Limb (tissue), 2 donors: ENCODE data around the gene IRGQ.
"Not testable (repeated sequence)": the region's sequence is repeated elsewhere in the genome, so short reads cannot be mapped to it uniquely, and the experiment has no call there.

ENCODE experiments used
- DNase-seq, 2 donors: peaks; one replicate each; pipeline ENCODE4 v3.0.0-alpha.2; 2016; ENCODE audit errors: extremely low spot score in 2 of 2

Gene IRGQ

DNA sequence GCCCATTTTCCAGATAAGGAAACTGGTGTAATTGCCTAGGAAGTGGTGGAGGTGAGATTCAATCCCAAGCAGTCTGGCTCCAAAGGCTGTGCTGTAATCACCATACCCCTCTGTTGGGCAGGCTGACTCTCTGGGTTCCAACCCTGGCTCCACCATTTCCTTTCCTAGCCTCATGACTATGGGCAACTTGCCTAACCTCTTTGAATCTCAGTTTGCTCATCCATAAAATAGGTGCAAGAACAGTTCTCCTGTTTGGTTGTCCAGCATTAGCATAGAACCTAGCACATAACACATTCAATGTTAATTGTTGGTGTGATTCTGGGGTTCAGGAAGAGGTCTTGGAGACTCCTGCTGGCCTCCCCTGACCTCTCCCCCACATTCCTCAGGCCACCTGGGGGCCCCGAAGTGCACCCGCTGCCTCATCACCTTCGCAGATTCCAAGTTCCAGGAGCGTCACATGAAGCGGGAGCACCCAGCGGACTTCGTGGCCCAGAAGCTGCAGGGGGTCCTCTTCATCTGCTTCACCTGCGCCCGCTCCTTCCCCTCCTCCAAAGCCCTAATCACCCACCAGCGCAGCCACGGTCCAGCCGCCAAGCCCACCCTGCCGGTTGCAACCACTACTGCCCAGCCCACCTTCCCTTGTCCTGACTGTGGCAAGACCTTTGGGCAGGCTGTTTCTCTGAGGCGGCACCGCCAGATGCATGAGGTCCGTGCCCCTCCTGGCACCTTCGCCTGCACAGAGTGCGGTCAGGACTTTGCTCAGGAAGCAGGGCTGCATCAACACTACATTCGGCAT is 2.7 kb upstream of the IRGQ start:
- no peak for DNase-seq

DNA sequence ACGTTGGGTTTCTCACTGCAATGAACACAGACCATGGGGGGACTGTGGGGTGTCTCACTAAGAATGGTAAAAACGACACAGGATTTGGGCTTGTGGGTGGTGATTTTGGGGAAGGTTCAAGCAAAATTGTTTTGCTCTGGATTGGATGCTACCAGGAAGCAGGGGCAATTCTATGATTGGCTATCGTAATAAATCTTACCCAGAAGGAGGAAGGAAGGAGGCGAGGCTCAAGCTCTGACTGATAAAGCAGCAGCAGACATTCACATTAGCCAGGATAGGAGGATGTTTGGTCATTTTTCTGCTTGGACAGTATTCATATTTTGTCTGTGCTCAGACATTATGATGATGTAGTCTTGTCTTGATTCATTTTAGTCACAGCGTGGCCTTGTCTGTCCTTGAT is 1.9 kb upstream of the IRGQ start:
- DNase-seq: no peak

DNA sequence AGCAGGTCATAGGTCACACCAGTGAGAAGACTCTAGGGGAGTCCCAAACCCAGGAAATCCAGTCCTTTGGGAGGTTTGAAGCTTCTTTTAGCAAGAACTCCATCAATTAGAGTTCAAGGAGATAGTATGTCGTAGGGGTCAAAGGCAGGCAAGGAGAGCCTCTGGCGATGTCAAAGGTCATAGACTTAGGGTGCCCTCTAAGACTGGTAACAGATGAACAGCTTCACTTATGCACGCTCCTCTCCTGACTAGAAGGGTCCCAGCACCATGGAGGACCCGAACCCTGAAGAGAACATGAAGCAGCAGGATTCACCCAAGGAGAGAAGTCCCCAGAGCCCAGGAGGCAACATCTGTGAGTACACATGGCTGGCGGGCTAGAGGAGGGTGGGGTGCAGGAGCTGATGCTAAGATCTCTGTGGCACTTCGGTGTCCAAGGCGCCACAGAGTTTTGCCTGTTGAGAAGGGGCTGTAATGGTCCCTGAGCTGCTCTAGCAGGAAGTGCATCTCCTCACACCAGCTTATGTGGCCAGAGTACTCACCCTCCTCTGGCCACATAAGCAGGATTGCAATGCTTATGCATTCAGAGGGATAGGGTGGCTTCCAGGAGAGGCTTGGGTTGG is 1.0 kb upstream of the IRGQ start:
- DNase-seq: no peak

DNA sequence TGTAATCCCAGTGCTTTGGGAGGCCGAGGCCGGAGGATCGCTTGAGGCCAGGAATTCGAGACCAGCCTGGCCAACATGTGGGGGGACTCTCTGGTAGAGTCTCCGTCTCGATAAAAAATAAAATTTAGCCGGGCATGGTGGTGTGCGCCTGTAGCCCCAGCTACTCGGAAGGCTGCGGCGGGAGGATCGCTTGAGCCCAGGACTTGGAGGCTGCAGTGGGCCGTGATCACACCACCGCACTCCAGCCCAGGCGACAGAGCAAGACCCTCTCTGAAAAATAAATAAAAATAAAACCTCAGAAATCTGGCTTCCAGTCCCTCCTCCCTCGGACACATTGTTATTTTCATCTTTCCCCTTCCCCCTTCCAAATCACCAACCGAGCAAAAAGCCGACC is 332 bp downstream of the IRGQ start:
- DNase-seq: no peak

DNA sequence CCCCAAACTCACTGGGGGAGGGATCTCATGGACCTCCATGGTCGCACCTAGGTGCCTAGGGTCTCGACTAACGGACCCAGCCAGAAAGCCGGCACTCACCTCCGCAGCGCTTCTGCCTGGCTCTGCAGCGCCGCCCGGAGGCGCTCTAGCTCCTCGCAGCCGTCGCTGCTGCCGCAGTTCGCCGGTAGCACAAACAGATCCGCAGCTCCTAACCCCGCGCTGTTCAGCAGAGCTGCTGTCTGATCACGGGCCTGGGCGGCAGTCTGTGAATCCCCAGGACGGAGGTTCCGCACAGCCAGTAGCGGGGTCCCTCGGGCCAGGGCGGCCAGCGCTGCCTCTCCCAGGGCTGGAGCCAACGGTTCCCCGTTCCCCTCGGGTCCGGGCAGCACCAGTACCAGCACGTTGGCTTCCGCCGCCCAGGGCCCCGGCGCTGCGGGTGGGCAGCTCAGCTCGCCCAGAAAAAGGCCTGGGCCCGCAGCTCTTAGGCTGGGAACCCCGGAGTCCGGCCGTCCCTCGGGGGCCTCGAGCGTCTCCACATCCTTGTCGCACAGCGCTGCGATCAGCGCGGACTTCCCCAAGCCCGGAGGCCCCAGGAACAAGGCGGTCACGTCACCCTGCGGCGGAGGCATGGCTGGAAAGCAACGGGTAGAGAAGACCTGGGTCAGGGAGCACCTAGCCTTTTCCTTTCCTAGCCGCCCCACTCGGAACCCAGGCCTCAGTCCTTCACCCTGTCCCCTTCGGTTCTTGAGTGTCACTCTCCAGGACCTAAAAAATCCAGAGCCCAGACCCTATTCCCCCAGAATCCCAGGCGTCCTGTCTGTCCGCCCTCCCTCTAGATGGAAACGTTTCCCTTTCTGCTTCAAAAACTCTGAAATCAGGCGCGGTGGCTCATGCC is 977 bp downstream of the IRGQ start:
- peak; percentile 59 to 74 for DNase-seq

DNA sequence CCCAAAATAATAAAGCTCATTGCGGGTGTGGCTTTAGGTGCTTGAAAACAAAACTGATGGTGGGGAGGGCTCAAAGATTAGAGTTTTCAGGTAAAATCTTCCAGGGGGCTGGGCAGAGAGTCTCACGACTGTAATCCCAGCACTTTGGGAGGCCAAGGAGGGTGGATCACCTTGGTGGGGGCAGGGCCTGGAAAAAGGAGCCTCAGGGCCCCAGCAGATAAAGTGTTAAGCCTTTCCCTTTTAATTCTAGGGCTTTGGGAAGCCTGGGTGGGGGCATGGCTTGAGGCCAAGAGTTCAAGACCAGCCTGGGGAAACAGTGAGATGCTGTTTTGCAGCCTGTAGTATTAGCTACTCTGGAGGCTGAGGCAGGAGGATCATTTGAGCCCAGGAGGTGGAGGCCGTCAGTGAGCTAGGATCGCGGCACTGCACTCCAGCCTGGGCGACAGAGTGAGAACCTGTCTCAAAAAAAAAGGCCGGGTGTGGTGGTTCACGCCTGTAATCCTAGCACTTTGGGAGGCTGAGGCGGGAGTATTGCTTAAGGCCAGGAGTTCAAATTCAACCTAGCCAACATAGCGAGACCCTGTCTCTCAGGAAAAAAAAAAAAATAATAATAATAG is 1.7 kb downstream of the IRGQ start:
- no peak for DNase-seq

DNA sequence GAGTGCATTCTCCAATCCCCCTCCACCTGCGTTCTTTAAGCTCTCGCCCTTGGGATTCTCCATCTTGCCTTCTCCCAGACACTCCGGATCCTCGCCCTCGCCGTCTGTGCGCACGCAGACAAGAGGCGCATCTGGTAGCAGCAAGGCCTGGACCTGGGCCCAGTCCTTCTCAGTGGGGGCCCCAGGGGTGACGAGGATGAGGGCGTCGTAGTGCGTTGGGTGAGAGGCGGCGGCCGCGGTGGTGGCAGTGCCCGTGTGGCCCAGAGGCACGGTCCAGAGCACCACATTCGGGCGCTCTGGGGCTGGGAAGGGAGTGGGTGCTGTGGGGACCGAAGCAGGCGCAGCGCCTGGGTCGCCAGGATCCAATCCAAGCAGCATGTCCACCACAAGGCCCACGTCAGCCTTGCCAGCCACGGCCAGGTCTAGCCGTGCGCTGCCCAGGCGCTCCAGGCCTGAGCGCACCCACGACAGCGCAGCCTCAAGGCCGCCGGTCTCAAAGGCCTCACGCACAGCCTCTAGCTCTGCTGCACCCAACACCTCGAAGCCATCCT is 3.1 kb downstream of the IRGQ start:
- DNase-seq: no peak

DNA sequence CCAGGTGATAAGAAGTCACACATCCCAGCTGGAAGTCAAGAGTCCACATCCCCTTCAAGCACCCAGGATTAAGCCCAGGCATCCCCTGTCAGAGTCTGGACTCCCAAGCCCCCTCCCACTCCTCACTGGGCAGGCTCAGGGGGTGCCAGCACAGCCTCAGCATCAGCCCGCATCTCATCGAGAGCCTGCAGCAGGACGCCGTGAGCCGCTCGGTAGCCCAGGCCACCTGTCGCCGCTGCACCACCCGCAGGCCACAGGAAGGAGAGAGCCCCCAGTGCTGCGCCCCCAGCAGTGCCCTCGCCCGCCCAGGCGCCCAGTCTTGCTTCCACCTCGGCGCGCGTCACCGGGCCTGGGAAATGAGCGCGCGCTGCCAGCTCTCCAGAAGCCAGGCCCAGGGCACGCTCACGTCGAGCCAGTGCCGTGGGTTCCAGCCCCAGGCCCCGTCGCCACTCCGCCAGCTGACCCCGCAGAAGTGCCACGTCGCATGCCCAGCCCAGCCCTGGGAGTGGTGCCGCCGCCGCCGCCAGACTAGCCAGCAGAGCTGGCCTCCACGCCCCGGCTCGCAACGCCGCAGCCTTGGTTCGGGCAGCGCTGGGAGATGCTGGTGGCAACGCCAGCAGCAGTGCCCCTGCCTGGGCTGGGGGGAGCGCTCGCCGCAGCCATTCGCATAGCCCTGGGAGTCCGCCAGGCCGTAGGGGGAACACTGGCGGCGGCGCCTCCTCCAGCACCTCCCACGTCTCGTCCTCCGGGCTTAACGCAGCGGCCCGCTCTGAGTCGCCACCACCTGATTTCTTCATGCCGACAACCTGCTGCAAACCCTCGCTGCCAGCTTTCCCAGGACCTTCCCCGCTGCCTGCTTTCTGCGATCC is 3.8 kb downstream of the IRGQ start:
- DNase-seq: no peak

DNA sequence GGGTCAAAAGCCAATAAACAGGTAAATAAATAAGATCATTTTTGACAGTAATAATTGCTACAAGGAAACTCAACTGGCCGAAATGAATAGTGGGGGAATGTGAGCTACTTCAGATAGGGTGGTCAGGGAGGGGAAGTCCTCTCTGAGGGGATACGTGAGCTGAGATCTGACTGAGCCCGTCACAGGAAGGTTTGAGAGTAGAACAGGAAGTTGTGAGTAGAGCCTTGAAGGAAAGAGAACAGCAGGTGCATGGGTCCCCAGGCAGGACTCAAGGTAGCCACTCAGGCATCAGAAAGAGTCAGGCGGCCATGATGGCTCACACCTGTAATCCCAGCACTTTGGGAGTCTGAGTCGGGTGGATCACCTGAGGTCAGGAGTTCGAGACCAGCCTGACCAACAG is 6.3 kb downstream of the IRGQ start:
- DNase-seq: no peak

DNA sequence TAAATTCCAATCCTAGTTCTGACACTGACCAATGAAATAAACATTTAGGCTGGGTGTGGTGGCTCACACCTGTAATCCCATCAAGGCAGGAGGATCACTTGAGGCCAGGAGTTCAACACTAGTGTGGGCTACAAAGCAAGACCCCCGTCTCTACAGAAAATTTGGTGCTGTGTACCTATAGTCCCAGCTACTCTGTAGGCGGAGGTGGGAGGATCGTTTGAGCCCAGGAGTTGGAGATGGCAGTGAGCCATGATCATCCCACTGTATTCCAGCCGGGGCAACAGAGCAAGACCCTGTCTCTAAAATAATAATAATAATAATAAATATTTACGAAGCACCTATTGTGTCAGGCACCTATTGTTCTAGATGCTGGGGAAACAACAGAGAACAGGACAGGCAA is 6.7 kb downstream of the IRGQ start:
- no peak for DNase-seq

DNA sequence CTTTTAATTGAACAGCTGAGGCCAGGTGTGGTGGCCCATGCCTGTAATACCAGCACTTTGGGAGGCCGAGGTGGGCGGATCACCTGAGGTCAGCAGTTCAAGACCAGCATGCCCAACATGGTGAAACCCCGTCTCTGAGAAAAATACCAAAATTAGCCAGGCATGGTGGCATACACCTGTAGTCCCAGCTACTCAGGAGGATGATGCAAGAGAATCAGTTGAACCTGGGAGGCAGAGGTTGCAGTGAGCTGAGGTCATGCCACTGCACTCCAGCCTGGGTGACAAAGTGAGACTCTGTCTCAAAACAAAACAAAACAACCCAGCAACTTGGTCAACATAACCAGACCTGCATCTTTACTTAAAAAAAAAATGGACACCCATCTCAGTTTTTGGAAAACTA is 8.9 kb downstream of the IRGQ start:
- DNase-seq: not testable (repeated sequence)

DNA sequence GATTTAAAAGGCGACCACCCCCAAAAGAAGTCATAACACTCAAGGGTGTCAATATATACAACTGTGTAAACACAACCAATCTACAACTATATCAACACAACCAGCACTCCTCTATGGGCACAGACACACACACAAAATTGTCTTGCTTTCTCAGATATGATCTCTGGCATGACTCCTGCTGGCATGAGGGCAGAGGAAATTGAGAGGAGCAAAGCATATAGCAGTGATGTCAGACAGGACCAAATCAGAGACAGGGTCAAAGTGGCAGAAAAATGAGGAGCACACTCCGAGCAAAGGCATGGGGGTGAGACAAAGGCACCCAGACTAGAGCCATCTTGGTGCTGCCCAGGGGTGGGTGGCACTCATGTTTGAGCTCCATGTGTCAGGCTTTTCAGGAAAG is 9.6 kb downstream of the IRGQ start:
- no peak for DNase-seq

DNA sequence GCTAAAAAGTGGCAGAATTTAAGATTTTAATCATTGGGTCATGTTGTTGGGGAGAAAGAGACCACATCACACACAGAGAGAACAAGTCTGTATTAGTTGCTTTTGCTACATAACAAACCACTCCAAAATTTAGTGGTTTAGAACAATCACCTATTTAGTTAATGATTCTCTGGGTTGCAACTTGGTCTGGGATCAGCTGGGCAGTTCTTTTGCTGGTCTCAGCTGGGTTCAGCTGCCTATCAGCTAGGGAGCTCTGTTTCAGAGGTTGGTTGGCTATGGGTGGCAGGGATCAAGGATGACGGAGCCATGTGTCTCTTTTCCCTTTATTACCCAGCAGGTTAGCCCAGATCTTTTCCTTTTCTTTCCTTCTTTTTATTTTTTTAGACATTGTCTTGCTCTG is 11.4 kb downstream of the IRGQ start:
- DNase-seq: no peak

DNA sequence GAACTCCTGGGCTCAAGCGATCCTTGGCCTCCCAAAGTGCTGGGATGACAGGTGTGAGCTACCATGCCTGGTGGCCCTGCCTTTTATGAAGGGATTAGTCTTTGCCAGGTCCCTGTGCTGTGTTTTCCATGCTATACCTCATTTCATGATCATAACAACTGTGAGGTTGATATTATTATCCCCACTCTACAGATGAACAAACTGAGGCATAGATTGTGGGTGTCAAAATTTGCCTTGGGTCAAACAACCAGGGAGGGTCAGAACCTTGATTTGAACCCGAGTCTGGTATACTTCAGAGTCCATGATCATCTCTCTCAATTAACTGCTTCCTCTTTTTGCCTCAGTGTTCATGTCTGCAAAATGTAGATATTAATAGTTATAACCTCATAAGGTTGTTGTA is 13.4 kb downstream of the IRGQ start:
- no peak for DNase-seq

DNA sequence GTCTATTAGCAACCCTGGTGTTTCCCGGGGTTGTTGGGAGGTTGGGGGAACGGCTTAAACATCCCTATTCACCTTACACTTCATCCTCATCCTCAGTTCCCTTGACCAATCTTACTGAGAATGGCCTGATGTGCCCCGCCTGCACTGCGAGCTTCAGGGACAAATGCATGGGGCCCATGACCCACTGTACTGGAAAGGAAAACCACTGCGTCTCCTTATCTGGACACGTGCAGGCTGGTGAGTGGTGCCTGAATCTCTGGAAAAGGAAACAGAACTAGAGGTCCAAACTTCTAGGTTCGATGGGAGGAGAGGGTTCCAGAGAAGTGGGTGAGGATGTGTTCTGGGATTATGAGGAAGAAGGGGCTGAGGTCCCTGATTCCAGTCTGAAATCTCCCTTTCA is 14.5 kb downstream of the IRGQ start:
- no peak for DNase-seq

DNA sequence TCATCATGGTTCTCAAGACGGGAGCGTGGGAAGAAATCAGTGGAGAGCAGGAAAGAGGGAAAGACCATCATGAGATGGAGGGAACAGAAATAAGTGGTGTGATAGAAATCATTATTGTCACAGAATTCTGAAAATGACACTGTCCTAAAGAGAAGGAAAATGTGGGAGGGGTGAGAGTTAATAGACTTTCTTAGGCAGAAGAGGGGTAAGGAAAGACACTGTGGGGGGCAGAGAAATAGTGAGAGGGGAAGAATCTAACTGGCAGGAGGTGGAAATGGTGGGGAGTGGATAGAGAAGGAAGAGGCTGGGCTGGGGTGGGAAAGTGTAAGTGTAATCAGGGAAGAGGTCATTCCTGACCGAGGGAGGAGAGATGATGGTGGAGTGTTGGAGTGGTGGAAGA is 17.1 kb downstream of the IRGQ start:
- no peak for DNase-seq

DNA sequence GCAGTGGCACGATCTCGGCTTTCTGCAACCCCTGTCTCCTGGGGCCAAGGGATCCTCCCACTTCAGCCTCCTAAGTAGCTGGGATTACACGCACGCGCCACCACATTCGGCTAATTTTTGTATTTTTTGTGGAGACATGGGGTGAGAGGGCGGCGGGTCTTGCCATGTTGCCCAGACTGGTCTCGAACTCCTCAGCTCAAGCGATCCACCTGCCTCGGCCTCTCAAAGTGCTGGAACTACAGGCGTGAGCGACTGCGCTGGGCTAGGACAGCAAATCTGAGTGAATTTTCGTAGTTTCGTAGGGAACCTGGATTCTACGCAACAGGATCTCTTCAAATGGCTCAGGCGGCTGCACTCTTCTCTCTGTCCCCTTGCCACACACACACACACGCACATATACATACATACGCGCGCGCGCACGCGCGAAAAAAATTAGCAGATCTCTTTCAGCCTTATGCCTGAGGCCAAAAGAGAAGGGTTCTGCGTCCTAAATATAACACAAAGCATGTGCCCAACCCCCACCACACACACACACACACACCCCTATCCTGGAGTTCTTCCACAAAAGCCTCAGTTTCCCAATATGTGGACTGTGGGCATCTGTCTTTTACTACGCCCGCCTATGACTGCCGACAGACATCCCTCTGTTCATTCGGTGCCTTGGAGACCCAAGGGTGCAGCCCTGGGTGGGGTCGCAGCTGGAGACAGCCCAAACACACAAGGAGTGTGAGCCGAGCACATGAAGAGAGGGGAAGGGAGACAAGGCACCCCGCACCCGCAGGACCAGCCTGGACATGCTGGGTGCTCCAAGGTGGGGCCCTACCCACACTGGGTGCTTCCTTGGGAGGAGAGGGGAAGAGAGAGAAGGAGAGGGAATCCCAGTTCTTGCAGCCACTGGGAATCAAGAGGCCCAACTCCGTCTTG is 19.7 kb downstream of the IRGQ start:
- peak in 1 of 2 donors; percentile 51 for DNase-seq

DNA sequence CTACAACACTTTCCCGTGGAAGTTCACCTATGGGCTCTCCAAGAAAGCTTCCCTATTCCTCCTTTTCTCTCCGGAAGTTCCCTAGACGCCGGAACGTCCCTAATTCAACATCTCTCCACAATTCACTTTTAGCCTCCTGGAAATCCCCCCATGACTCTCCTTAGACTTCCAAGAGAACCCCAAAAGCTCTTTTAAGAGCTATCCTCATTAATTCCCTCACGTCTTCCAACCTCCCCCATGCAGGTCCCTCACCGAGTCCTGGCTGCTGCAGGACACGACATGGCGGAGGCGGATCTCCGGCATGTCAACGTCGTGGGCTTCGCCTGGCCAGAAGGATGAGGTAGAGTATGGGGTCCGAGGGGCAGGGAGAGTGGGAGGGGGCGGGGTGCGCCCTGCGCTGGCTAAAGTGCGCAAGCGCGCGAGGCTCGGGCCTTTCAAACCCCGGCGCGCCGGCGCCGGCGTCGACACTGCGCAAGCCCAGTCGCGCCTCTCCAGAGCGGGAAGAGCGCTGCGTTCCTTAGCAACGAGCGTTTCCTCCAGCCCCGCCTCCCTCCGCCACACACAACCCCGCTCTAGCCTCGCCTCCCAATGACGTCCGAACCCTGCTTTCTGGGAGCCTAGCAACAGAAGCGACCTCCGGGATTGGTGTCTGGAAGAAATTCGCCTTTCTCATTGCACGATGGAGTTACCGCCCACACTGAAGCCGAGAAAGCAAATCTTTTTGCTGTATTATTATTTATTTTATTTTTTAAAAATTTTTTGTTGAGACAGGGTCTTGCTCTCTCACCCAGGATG is 20.6 kb downstream of the IRGQ start, which contains the start of the genes PINLYP and XRCC1:
Gene PINLYP (plus strand): TSS at position 646 of the 795 bp plus-strand sequence. CDS start 1,391 bp downstream, outside the sequence.
Gene XRCC1 (minus strand): TSS at position 372 of the 795 bp plus-strand sequence. CDS start 69 bp downstream, at position 303.
- DNase-seq: peak; percentile 98 to 99
